T-helper 1 cell (primary cell): Measurements from ENCODE around the gene ARHGAP1.
A peak's percentile ranks its signal among the peaks of the same experiment; 100 is the strongest.
"Not testable (repeated sequence)": the region's sequence is repeated elsewhere in the genome, so short reads cannot be mapped to it uniquely, and the experiment has no call there.

ENCODE experiments used
- DNase-seq, 5 donors: peaks; one replicate each; pipeline ENCODE4 v3.0.0-alpha.2; 2012 to 2020

ARHGAP1 gene

GRCh38 chr11:46671958-46672315, 28.5 kb downstream of the ARHGAP1 start:
- no peak for DNase-seq

- DNase-seq: not testable (repeated sequence)
These were observed 29.9 kb downstream of the ARHGAP1 start for GRCh38 chr11:46670521-46670920.

- peak in 1 of 5 donors; percentile 14 for DNase-seq
These were observed 30.7 kb downstream of the ARHGAP1 start for GRCh38 chr11:46669711-46670139.

- DNase-seq: no peak
These were observed 31.8 kb downstream of the ARHGAP1 start for GRCh38 chr11:46668480-46669085.

- DNase-seq: no peak
These were observed 33.4 kb downstream of the ARHGAP1 start for GRCh38 chr11:46667043-46667481.

- DNase-seq: no peak
These were observed 33.9 kb downstream of the ARHGAP1 start for GRCh38 chr11:46666516-46666915.

GRCh38 chr11:46665356-46665755, 35.1 kb downstream of the ARHGAP1 start:
- no peak for DNase-seq

GRCh38 chr11:46664612-46665011, 35.8 kb downstream of the ARHGAP1 start:
- DNase-seq: no peak

- no peak for DNase-seq
These were observed 37.0 kb downstream of the ARHGAP1 start for GRCh38 chr11:46663277-46663940.

GRCh38 chr11:46662366-46662765, 38.1 kb downstream of the ARHGAP1 start:
- no peak for DNase-seq

- DNase-seq: no peak
These were observed 38.6 kb downstream of the ARHGAP1 start for GRCh38 chr11:46661836-46662235.

- DNase-seq: no peak
These were observed 40.5 kb downstream of the ARHGAP1 start for GRCh38 chr11:46659908-46660307.

- DNase-seq: no peak
These were observed 42.2 kb downstream of the ARHGAP1 start for GRCh38 chr11:46658259-46658658.

- DNase-seq: no peak
These were observed 43.2 kb downstream of the ARHGAP1 start for GRCh38 chr11:46657186-46657585.

GRCh38 chr11:46655631-46656030, 44.8 kb downstream of the ARHGAP1 start:
- no peak for DNase-seq

- no peak for DNase-seq
These were observed 51.2 kb downstream of the ARHGAP1 start for GRCh38 chr11:46649180-46649738.

GRCh38 chr11:46643986-46644385, 56.4 kb downstream of the ARHGAP1 start:
- DNase-seq: no peak

- no peak for DNase-seq
These were observed 56.9 kb downstream of the ARHGAP1 start for GRCh38 chr11:46643531-46643930.

GRCh38 chr11:46642627-46643335, 57.6 kb downstream of the ARHGAP1 start:
- DNase-seq: no peak

GRCh38 chr11:46641639-46642038, 58.8 kb downstream of the ARHGAP1 start:
- DNase-seq: no peak

- DNase-seq: no peak
These were observed 60.2 kb downstream of the ARHGAP1 start for GRCh38 chr11:46640036-46640788.

GRCh38 chr11:46639197-46639839, 61.1 kb downstream of the ARHGAP1 start:
- DNase-seq: no peak
